Measurements from ENCODE around the gene IST1.

Gene IST1

GRCh38 chr16:71961066-71962039, 66.0 kb downstream of the IST1 start:
- DNase-seq (ENCODE audit: low spot score): peak; percentile 78
- no peak for FAIRE-seq

- DNase-seq (ENCODE audit: low spot score): no peak
- FAIRE-seq: no peak
These were observed 68.0 kb downstream of the IST1 start for GRCh38 chr16:71963125-71963875.

GRCh38 chr16:71965223-71965622, 69.9 kb downstream of the IST1 start:
- FAIRE-seq (no peak), DNase-seq (ENCODE audit: low spot score) (no peak)

GRCh38 chr16:71966932-71967331, 71.6 kb downstream of the IST1 start:
- no peak for DNase-seq (ENCODE audit: low spot score)
- FAIRE-seq: no peak

- no peak for DNase-seq (ENCODE audit: low spot score)
- FAIRE-seq: no peak
These were observed 74.0 kb downstream of the IST1 start for GRCh38 chr16:71969353-71969752.

GRCh38 chr16:71971571-71971970, 76.2 kb downstream of the IST1 start:
- DNase-seq (ENCODE audit: low spot score) (no peak), FAIRE-seq (no peak)

- DNase-seq (ENCODE audit: low spot score) (no peak), FAIRE-seq (no peak)
These were observed 77.0 kb downstream of the IST1 start for GRCh38 chr16:71972356-71972755.

GRCh38 chr16:71973001-71973400, 77.7 kb downstream of the IST1 start:
- FAIRE-seq: no peak

GRCh38 chr16:71974068-71974818, 78.9 kb downstream of the IST1 start:
- FAIRE-seq (no peak), DNase-seq (ENCODE audit: low spot score) (peak; percentile 54)

More at GRCh38 chr16:71973001-71973400, 77.7 kb downstream of the IST1 start:
- no peak for DNase-seq (ENCODE audit: low spot score)
